ENCODE measurements around the gene GABRR2.

GABRR2 gene

GRCh38 chr6:89335164-89335563 is 20.1 kb upstream of the GABRR2 start:
- DNase-seq (ENCODE audit: low spot score): no peak
- H3K27ac ChIP-seq: no peak overlapping the region
- ChIA-PET CTCF (interaction anchor here (0.6 kb wide), 1 partner anchor 1955 kb away, joined by 5 read pairs; no protein-coding TSS in a partner anchor), POLR2A (ENCODE audit: low non-redundant PET) (no interaction called here)
- TF ChIP-seq CTCF (conservative IDR thresholded peaks at IDR 0.05; ENCODE audit: low read depth): no peak

- DNase-seq (ENCODE audit: low spot score): no peak
- H3K27ac ChIP-seq: no peak overlapping the region
- ChIA-PET POLR2A (ENCODE audit: low non-redundant PET) (no interaction called here), CTCF (interaction anchor here (0.7 kb wide), 1 partner anchor 37 kb away, joined by 3 read pairs; no protein-coding TSS in a partner anchor)
- TF ChIP-seq CTCF (conservative IDR thresholded peaks at IDR 0.05; ENCODE audit: low read depth): no peak
These were observed 15.8 kb upstream of the GABRR2 start for GRCh38 chr6:89330910-89331309.

DNA sequence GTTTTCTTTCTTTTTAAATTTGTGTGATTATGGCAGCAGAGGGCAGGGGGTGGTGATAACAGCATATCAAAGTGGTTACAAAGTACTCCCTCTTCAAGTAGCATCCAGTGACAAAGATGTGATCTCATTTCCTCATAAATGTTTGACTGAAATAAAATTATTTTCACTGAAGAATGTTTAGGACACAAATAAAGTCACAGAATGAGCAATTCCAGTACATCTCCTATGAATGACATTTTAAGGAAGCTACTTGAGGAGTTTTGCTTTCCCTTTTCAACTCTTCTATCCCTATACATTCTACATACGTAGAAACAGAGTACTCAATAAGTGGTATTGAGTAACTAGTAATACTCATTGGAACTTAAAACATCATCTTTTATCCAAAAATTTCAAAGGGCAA is 13.9 kb upstream of the GABRR2 start:
- ChIA-PET POLR2A (ENCODE audit: low non-redundant PET) (no interaction called here), CTCF (interaction anchor here (1.0 kb wide), 1 partner anchor 12 kb away, joined by 6 read pairs; no protein-coding TSS in a partner anchor)
- DNase-seq (ENCODE audit: low spot score): no peak
- no peak overlapping the region for H3K27ac ChIP-seq
- no peak for TF ChIP-seq CTCF (conservative IDR thresholded peaks at IDR 0.05; ENCODE audit: low read depth)

GRCh38 chr6:89324304-89324703 is 9.2 kb upstream of the GABRR2 start:
- no peak for TF ChIP-seq CTCF (conservative IDR thresholded peaks at IDR 0.05; ENCODE audit: low read depth)
- DNase-seq (ENCODE audit: low spot score): no peak
- H3K27ac ChIP-seq: no peak overlapping the region
- ChIA-PET CTCF (interaction anchor here (0.5 kb wide), 1 partner anchor 136 kb away, joined by 3 read pairs; no protein-coding TSS in a partner anchor), POLR2A (ENCODE audit: low non-redundant PET) (no interaction called here)

- H3K27ac ChIP-seq: no peak overlapping the region
- DNase-seq (ENCODE audit: low spot score): no peak
- CTCF ChIA-PET: no interaction called here
- POLR2A ChIA-PET (ENCODE audit: low non-redundant PET): no interaction called here
- no peak for TF ChIP-seq CTCF (conservative IDR thresholded peaks at IDR 0.05; ENCODE audit: low read depth)
These were observed 8.4 kb upstream of the GABRR2 start for GRCh38 chr6:89323511-89323971.

DNA sequence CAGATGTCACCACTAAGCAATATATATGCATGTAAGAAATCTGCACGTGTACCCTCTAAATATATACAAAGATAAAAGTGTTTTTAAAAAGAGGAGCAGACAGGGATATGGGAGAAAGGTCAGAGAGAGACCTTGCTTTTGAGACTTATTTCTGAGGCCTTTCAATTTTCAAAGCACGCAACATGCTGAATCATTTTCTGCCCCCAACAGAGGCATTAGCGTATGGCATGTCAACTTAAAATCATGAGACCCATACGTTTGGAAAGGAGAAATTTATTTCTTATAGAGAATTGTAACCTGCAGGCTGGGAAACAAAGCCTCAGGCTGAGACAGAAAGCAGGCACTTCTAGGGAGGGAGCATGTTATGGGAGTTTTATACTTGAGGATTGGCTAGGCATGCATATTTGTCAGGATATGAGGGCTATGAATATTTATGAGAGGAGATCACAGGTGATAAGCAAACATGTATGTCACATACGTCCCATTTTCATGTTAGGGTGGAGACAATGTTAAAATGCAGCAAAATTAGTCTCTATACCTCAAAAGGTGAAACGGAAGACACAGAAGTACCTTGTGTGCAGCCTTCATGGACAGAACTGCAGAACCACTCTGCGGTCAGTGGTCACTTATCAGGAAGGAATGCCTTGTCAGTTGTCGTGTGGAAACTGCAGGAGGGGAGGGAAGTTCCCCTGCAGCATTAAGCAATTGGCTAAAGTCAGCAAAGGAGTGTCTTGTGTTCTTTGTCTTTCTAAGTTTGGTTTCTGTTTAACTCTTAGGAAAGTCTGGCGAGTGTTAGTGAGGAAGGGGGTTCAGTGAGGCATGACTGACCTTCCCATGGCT is 6.3 kb upstream of the GABRR2 start:
- no peak for TF ChIP-seq CTCF (conservative IDR thresholded peaks at IDR 0.05; ENCODE audit: low read depth)
- H3K27ac ChIP-seq: no peak overlapping the region
- CTCF ChIA-PET: no interaction called here
- no peak for DNase-seq (ENCODE audit: low spot score)
- POLR2A ChIA-PET (ENCODE audit: low non-redundant PET): no interaction called here

Data from RWPE1 (cell line).